ENCODE data around the gene SCN5A.

DNA sequence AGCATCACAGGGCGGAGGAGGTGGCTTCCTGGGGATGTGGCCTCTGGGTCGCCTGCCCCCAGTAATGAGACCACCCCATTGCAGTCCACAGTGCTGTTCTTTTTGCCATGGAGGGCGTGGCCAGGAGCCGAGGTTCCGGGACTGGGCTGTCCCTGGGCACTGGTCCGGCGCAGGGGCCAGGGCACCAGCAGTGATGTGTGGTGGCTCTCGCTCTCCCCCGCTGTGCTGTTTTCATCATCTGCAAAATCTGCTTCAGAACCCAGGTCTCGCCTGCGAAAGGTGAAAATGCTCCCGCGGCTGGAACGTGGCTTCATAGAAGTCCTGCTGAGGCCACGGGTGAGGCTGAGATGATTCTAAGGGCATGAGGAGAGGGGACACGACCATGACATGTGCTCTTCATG lies 45.8 kb downstream of the SCN5A start:
- TF ChIP-seq EZH2 (IDR thresholded peaks at IDR 0.05) = no peak
- TF ChIP-seq EZH2phosphoT487 (IDR thresholded peaks at IDR 0.05) = no peak
- TF ChIP-seq, protein P1, sequence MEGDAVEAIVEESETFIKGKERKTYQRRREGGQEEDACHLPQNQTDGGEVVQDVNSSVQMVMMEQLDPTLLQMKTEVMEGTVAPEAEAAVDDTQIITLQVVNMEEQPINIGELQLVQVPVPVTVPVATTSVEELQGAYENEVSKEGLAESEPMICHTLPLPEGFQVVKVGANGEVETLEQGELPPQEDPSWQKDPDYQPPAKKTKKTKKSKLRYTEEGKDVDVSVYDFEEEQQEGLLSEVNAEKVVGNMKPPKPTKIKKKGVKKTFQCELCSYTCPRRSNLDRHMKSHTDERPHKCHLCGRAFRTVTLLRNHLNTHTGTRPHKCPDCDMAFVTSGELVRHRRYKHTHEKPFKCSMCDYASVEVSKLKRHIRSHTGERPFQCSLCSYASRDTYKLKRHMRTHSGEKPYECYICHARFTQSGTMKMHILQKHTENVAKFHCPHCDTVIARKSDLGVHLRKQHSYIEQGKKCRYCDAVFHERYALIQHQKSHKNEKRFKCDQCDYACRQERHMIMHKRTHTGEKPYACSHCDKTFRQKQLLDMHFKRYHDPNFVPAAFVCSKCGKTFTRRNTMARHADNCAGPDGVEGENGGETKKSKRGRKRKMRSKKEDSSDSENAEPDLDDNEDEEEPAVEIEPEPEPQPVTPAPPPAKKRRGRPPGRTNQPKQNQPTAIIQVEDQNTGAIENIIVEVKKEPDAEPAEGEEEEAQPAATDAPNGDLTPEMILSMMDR (IDR thresholded peaks at IDR 0.05) = no peak
